Measurements from ENCODE around the gene OTUD5. TPM values are rescaled to one million over a fixed set of nuclear protein-coding genes. Genes with fewer than 3 reads are reported as not detected.

Gene OTUD5
- total RNA-seq, 2 donors from 2014 or later = 50.3 to 56.5 TPM

DNA sequence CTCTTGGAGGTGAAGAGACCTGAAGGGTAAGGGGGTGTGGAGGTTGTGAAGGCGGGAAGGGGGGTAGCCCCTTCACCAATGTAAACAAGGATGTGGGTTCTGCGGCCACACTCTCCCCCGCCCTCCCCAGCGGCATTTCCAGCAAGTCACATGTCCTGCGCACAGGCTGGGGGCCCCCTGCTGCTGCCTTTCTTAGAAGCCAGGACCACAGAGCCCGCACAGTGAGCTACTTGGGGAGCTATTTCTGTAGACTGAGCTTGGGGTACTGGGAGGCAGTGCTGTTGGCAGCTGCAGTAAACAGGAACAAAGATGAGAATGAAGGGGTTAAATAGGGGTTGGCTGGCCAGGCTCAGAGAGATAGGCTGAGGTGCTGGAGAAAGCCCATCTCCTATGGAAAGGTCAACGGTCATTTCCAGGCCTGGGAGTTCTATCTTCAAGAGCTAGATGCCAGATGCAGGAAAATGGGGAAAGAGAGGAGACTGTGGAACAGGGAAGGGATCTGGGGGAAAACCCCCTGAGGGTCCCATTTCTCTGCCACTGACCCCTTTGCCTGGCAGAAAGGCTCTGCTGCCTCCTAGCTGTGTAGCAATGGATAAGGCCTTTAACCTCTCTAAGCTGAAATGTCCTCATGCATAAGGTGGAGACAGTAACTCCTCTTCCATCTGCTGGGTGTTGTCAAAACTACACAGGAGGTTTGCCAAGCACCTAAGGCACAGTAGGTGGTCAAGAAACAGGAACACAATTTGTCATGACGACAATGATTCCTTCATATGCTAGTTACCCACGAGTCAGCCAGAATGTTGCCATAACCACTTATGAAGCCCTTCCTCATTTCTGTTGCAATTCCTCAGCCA lies 20.1 kb downstream of the OTUD5 start:
- Mint-ChIP-seq H3K27me3 (ENCODE audit: insufficient read depth) (no peaks in the 10 kb centered on the region), H3K9me3 (peaks cover 64% of the 10 kb centered on the region), H3K4me3 (peak overlapping the region; percentile 14), H3K36me3 (ENCODE audit: low read depth) (peaks cover 49% of the 10 kb centered on the region), H3K4me1 (peaks cover 16% of the 10 kb centered on the region), H3K27ac (peak overlapping the region; percentile 76)
- Histone ChIP-seq H3K9ac (ENCODE audit: extremely low read depth, low read length, poor library complexity, severe bottlenecking) (no peak overlapping the region), H3K27ac (ENCODE audit: low read depth, low read length) (no peak overlapping the region), H3K4me3 (ENCODE audit: low read length) (no peak overlapping the region), H3K9me3 (ENCODE audit: control insufficient read depth, low read length) (no peaks in the 10 kb centered on the region), H3K36me3 (ENCODE audit: control insufficient read depth, insufficient read depth, low read length) (peaks cover 45% of the 10 kb centered on the region), H3K4me1 (ENCODE audit: control insufficient read depth, insufficient read depth, low read length) (peaks cover 3% of the 10 kb centered on the region), H3K27me3 (ENCODE audit: control insufficient read depth, insufficient read depth, low read length, poor library complexity, severe bottlenecking) (no peaks in the 10 kb centered on the region)
- TF ChIP-seq, protein P1, sequence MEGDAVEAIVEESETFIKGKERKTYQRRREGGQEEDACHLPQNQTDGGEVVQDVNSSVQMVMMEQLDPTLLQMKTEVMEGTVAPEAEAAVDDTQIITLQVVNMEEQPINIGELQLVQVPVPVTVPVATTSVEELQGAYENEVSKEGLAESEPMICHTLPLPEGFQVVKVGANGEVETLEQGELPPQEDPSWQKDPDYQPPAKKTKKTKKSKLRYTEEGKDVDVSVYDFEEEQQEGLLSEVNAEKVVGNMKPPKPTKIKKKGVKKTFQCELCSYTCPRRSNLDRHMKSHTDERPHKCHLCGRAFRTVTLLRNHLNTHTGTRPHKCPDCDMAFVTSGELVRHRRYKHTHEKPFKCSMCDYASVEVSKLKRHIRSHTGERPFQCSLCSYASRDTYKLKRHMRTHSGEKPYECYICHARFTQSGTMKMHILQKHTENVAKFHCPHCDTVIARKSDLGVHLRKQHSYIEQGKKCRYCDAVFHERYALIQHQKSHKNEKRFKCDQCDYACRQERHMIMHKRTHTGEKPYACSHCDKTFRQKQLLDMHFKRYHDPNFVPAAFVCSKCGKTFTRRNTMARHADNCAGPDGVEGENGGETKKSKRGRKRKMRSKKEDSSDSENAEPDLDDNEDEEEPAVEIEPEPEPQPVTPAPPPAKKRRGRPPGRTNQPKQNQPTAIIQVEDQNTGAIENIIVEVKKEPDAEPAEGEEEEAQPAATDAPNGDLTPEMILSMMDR (conservative IDR thresholded peaks at IDR 0.05) = peak; percentile 69
- peak; percentile 64 for DNase-seq
- 40% methylated on average over 2 to 9 of the region's 9 CpGs for WGBS, 2 experiments (ENCODE audit: insufficient coverage in 1 of 2, insufficient read length in 1 of 2)

DNA sequence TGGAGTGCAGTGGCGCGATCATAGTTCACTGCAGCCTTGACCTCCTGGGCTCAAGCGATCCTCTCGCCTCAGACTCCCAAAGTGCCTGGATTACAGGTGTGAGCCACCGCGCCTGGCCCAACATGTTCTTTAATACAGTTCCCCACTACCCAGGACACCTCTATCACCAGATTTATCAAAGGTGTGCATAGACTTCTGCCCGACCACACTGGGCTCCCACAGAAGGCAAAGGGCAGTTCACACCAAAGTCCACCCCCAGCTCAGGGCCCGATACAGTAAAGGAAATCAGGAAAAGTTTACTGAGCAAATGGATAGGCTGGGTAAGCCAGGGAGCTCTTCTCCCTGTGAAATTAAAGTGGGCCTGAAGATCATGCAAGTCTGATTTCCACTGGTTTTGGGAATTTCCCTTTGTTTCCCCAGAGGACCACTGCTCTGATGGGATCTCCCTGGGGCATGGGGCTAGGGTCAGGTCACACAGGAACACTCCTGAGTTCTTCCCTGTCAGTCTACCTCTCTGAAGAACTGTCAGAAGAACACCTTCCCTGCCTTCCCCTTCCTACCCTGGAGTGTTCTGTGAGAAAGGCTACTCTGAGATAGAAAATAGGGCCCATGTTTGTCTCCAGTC lies 20.9 kb downstream of the OTUD5 start:
- H3K4me1 Mint-ChIP-seq = peaks cover 16% of the 10 kb centered on the region
- WGBS, 2 experiments (ENCODE audit: insufficient coverage in 1 of 2, insufficient read length in 1 of 2) = 89% methylated on average over 8 of the region's 8 CpGs; no CpG with 5 or more reads in 1 of the 2 experiments
- H3K4me3 ChIP-seq (ENCODE audit: low read length) = no peak overlapping the region
- no peak overlapping the region for H3K9ac ChIP-seq (ENCODE audit: extremely low read depth, low read length, poor library complexity, severe bottlenecking)
- no peak overlapping the region for H3K27ac ChIP-seq (ENCODE audit: low read depth, low read length)
- no peak for DNase-seq
- H3K27ac Mint-ChIP-seq = peak overlapping the region; percentile 44
- TF ChIP-seq, protein P1 (conservative IDR thresholded peaks at IDR 0.05) = no peak
- peak overlapping the region; percentile 14 for H3K4me3 Mint-ChIP-seq
- no peaks in the 10 kb centered on the region for H3K27me3 Mint-ChIP-seq (ENCODE audit: insufficient read depth)
- no peaks in the 10 kb centered on the region for H3K27me3 ChIP-seq (ENCODE audit: control insufficient read depth, insufficient read depth, low read length, poor library complexity, severe bottlenecking)
- peaks cover 3% of the 10 kb centered on the region for H3K4me1 ChIP-seq (ENCODE audit: control insufficient read depth, insufficient read depth, low read length)
- H3K36me3 Mint-ChIP-seq (ENCODE audit: low read depth) = peaks cover 47% of the 10 kb centered on the region
- H3K36me3 ChIP-seq (ENCODE audit: control insufficient read depth, insufficient read depth, low read length) = peaks cover 46% of the 10 kb centered on the region
- H3K9me3 ChIP-seq (ENCODE audit: control insufficient read depth, low read length) = no peaks in the 10 kb centered on the region
- peaks cover 60% of the 10 kb centered on the region for H3K9me3 Mint-ChIP-seq

DNA sequence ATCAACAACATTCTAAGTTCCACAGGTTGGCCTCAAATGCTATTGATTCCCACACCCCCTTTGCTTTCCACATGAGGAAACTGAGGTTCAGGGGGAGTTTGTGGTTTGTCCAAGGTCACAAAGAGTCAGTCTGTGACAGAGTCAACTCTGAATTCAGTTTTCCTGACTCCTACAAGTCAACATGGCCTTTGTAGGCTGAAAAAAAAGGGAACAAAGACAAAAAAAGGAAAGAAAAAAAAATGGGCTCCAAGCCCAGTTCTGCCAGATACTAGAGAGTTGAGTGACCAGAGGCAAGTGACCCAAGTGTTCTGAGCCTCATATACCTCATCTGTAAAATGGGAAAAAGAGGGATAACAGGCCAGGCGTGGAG lies 22.1 kb downstream of the OTUD5 start:
- no peak overlapping the region for H3K27ac ChIP-seq (ENCODE audit: low read depth, low read length)
- WGBS, 2 experiments (ENCODE audit: insufficient coverage in 1 of 2, insufficient read length in 1 of 2) = 86 to 100% methylated on average over 1 of the region's 1 CpG
- Mint-ChIP-seq H3K27me3 (ENCODE audit: insufficient read depth) (no peaks in the 10 kb centered on the region), H3K4me3 (no peak overlapping the region), H3K9me3 (peaks cover 63% of the 10 kb centered on the region), H3K36me3 (ENCODE audit: low read depth) (peaks cover 56% of the 10 kb centered on the region), H3K27ac (no peak overlapping the region), H3K4me1 (peaks cover 16% of the 10 kb centered on the region)
- peaks cover 3% of the 10 kb centered on the region for H3K4me1 ChIP-seq (ENCODE audit: control insufficient read depth, insufficient read depth, low read length)
- H3K9ac ChIP-seq (ENCODE audit: extremely low read depth, low read length, poor library complexity, severe bottlenecking) = no peak overlapping the region
- no peaks in the 10 kb centered on the region for H3K9me3 ChIP-seq (ENCODE audit: control insufficient read depth, low read length)
- H3K36me3 ChIP-seq (ENCODE audit: control insufficient read depth, insufficient read depth, low read length) = peaks cover 51% of the 10 kb centered on the region
- DNase-seq = no peak
- no peak overlapping the region for H3K4me3 ChIP-seq (ENCODE audit: low read length)
- no peaks in the 10 kb centered on the region for H3K27me3 ChIP-seq (ENCODE audit: control insufficient read depth, insufficient read depth, low read length, poor library complexity, severe bottlenecking)
- TF ChIP-seq, protein P1 (conservative IDR thresholded peaks at IDR 0.05) = no peak

Data from endodermal cell (in vitro differentiated cells).